GM12878 (cell line): ENCODE data around the gene NEGR1. TPM values are rescaled to one million over a fixed set of nuclear protein-coding genes. Genes with fewer than 3 reads are reported as not detected.

ENCODE experiments used
- ATAC-seq: fragments of 200-7000 bp; cut with Tn5 transposase; 3 replicates; pipeline ENCODE4 v1.9.1; 2020; ENCODE audit warnings: mild to moderate bottlenecking, moderate library complexity
- BruUV-seq: library from RNA; stranded (reverse); fragments of 400-500 nt; replicated peaks from 2 replicates; lab custom pipeline; 2021; lab: Mats Ljungman, UMichigan
- CTCF ChIA-PET: fragments of 300-600 bp; sonication (Branson Sonifier 250); formaldehyde crosslinking; extraction: SDS; loops from one replicate; lab custom pipeline; 2021; ENCODE audit warnings: inconsistent platforms; lab: Yijun Ruan, JAX
- POLR2A ChIA-PET: fragments of 350-600 bp; formaldehyde crosslinking; extraction: SDS; loops from one replicate; lab custom pipeline; 2021; ENCODE audit warnings: inconsistent platforms; lab: Charles Lee
- RAD21 ChIA-PET: fragments of 300-600 bp; sonication (Branson Sonifier 250); formaldehyde crosslinking; loops from one replicate; lab custom pipeline; 2023; ENCODE audit warnings: antibody characterized with exemption; ENCODE audit not compliant: unreplicated experiment; lab: Charles Lee
- SMC1A ChIA-PET: fragments of 300-600 bp; sonication (Branson Sonifier 250); formaldehyde crosslinking; loops from one replicate; lab custom pipeline; 2023; ENCODE audit not compliant: unreplicated experiment, uncharacterized antibody; lab: Charles Lee
- DNase-seq: peaks from one replicate; pipeline ENCODE4 v3.0.0-alpha.2; 2011; ENCODE audit warnings: low read depth, low spot score
- FAIRE-seq: peaks from 3 replicates; lab custom pipeline; 2011; peaks lifted over from hg19 to GRCh38; lab: Jason Lieb, UNC
- H2AFZ ChIP-seq: 2 replicates; pipeline ENCODE4 v1.6.0; 2011; ENCODE audit warnings: low read depth, low read length, control low read depth; ENCODE audit not compliant: control insufficient read depth
- H3K27ac ChIP-seq: 2 replicates; pipeline ENCODE4 v1.5.1; 2011; ENCODE audit warnings: control low read depth; ENCODE audit not compliant: control insufficient read depth, insufficient read depth
- H3K27me3 ChIP-seq, 2 experiments: replicated peaks in 1 of 2; 2 replicates each; pipeline versions ENCODE4 v1.6.0 to v1.6.1; 2011; ENCODE audit warnings: low read length in 1 of 2; ENCODE audit not compliant: control insufficient read depth in 2 of 2, insufficient read depth in 2 of 2
- H3K36me3 ChIP-seq, 2 experiments: 2 replicates each; pipeline ENCODE4 v1.5.1; 2011; ENCODE audit warnings: low read length in 1 of 2; ENCODE audit not compliant: control insufficient read depth in 2 of 2, insufficient read depth in 2 of 2
- H3K4me1 ChIP-seq: 2 replicates; pipeline ENCODE4 v1.6.1; 2011; ENCODE audit warnings: mild to moderate bottlenecking, low read length, moderate library complexity, mixed read lengths; ENCODE audit not compliant: control insufficient read depth, insufficient read depth
- H3K4me2 ChIP-seq: 2 replicates; pipeline ENCODE4 v1.6.0; 2011; ENCODE audit warnings: control low read depth; ENCODE audit not compliant: control insufficient read depth, insufficient read depth
- H3K4me3 ChIP-seq: fragments of 200-600 bp; sonication (generic); 2 replicates; pipeline ENCODE4 v1.5.1; 2016
- H3K79me2 ChIP-seq: 2 replicates; pipeline ENCODE4 v1.6.0; 2011; ENCODE audit warnings: low read length; ENCODE audit not compliant: control insufficient read depth, insufficient read depth
- H3K9ac ChIP-seq: 2 replicates; pipeline ENCODE4 v1.8.0; 2011; ENCODE audit warnings: low read length, control low read depth, mixed read lengths; ENCODE audit not compliant: control insufficient read depth, insufficient read depth
- H3K9me3 ChIP-seq: replicated peaks from 3 replicates; pipeline ENCODE4 v1.5.1; 2011; ENCODE audit warnings: mild to moderate bottlenecking, low read length; ENCODE audit not compliant: control insufficient read depth, insufficient read depth
- H4K20me1 ChIP-seq: 2 replicates; pipeline ENCODE4 v1.6.0; 2011; ENCODE audit not compliant: control insufficient read depth, insufficient read depth
- CBFB ChIP-seq: IDR thresholded peaks from 2 replicates; pipeline ENCODE4 v1.6.1; 2016; ENCODE audit warnings: antibody characterized with exemption, low read depth
- IRF4 ChIP-seq: IDR thresholded peaks from 2 replicates; pipeline ENCODE4 v1.6.1; 2011; ENCODE audit warnings: low read depth, low read length
- POLR2AphosphoS2 ChIP-seq: IDR thresholded peaks from 2 replicates; pipeline ENCODE4 v1.6.1; 2011; ENCODE audit warnings: low read depth, mild to moderate bottlenecking, low read length, improper control_type of control experiment, moderate library complexity
- RAD21 ChIP-seq: IDR thresholded peaks from 2 replicates; pipeline ENCODE4 v1.6.1; 2011; ENCODE audit warnings: mild to moderate bottlenecking, low read depth, low read length, moderate library complexity; ENCODE audit not compliant: insufficient read depth
- RBBP5 ChIP-seq: fragments of 200-600 bp; sonication (generic); conservative IDR thresholded peaks from 2 replicates; pipeline ENCODE4 v1.6.1; 2016
- RCOR1 ChIP-seq: conservative IDR thresholded peaks from 2 replicates; pipeline ENCODE4 v1.6.1; 2012; ENCODE audit warnings: low read depth, low read length, improper control_type of control experiment
- SMC3 ChIP-seq: IDR thresholded peaks from 2 replicates; pipeline ENCODE4 v1.6.1; 2011; ENCODE audit warnings: low read length, improper control_type of control experiment, borderline replicate concordance
- SRF ChIP-seq, 2 experiments: IDR thresholded peaks; 2 replicates each; pipeline ENCODE4 v1.6.1; 2011; ENCODE audit warnings: low read depth in 2 of 2, low read length in 2 of 2, mild to moderate bottlenecking in 1 of 2, moderate library complexity in 1 of 2
- WGBS: methylation state at CpG from one replicate; pipeline ENCODE4 v1.1.6; 2016; ENCODE audit warnings: low lambda C conversion rate; ENCODE audit not compliant: insufficient replicate concordance, insufficient coverage; ENCODE audit errors: missing lambda C conversion rate; 5-methylcytosine and 5-hydroxymethylcytosine counted together
- in situ Hi-C: fragments of 300-500 bp; cut with MboI; formaldehyde crosslinking; loops from 9 replicates; pipeline ENCODE4 v1.14.3; 2018; ENCODE audit warnings: mixed read lengths
- intact Hi-C: fragments of 100-400 bp; cut with micrococcal nuclease; formaldehyde crosslinking; loops from one replicate; pipeline ENCODE4 v1.14.2; 2022; ENCODE audit not compliant: unreplicated experiment
- polyA plus RNA-seq, 11 experiments: library from polyadenylated mRNA; depleted of rRNA in 4 of 11; unstranded in 6 of 11; stranded (reverse) in 5 of 11; fragments of >200 nt; fragmentation: Nextera tagmentation in 4 of 11; fragmentation: Illumina TruSeq in 1 of 11; extraction: Ambion mirVana in 4 of 11; extraction: Trizol in 1 of 11; gene quantifications; 1 replicate in 1 of 11; 2 replicates in 10 of 11; pipeline versions ENCODE4 v1.2.1 to v1.2.3, GENCODE V29; 2011 to 2016; ENCODE audit warnings: inconsistent platforms in 2 of 11, missing spikeins in 2 of 11, low read depth in 1 of 11
- total RNA-seq, 4 experiments: library from RNA; depleted of rRNA in 3 of 4; stranded (reverse); fragments of >200 nt in 3 of 4; fragmentation: Illumina TruSeq in 1 of 4; extraction: Trizol in 1 of 4; gene quantifications; 2 replicates each; pipeline versions ENCODE4 v1.2.1 to v1.2.3, GENCODE V29; 2013 to 2021
- TF ChIP-seq, protein P1 (sequence below): fragments of 450-650 bp; IDR thresholded peaks from 2 replicates; pipeline ENCODE4 v1.6.1; 2017; ENCODE audit warnings: mild to moderate bottlenecking

Gene NEGR1
- total and polyA plus RNA-seq, 10 of the 15 experiments (the other 5 are each of a cell fraction or from before 2014, with no cell fraction given), result under 0.01 to 0.03 (median 0.01) TPM; not detected in 7

DNA sequence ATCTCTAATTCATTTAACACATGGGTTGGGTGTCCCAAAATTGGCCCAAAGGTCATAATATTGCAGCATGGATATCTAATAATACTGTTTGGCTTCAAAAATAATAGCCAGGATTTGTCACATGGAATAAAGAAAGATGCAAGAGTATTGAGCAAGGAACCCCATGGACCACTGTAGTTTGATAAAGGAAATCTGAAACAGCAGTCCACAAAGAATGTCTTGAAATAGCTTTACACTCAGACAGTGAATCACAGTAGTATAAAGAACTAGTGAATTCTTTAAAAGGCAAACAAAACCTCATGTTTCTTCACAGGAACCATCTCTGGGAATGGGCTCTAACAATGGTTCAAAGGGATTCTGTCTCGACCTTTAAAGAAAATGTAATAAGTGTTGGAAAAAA is 625.4 kb downstream of the NEGR1 start:
- POLR2A ChIA-PET, result no interaction called here
- Histone ChIP-seq H3K79me2 (no peaks in the 10 kb centered on the region), H3K4me3 (no peak overlapping the region), H3K9me3 (no peaks in the 10 kb centered on the region), H3K36me3 (no peaks in the 10 kb centered on the region), H3K9ac (no peak overlapping the region), H2AFZ (no peak overlapping the region), H3K27me3 (no peaks in the 10 kb centered on the region), H4K20me1 (no peaks in the 10 kb centered on the region), H3K27ac (no peak overlapping the region), H3K4me1 (no peaks in the 10 kb centered on the region), H3K4me2 (no peak overlapping the region)
- SMC1A ChIA-PET, result no interaction called here
- no TSS peak for BruUV-seq
- TF ChIP-seq CBFB, result no peak
- TF ChIP-seq RBBP5, result no peak
- TF ChIP-seq SMC3, result no peak
- no peak for TF ChIP-seq RAD21
- no peak for TF ChIP-seq RCOR1
- no peak for TF ChIP-seq POLR2AphosphoS2
- TF ChIP-seq IRF4, result no peak
- no peak for TF ChIP-seq SRF (IDR thresholded peaks at IDR 0.05; ENCODE audit: low read depth in 2 of 2, low read length in 2 of 2)
- TF ChIP-seq, protein P1, sequence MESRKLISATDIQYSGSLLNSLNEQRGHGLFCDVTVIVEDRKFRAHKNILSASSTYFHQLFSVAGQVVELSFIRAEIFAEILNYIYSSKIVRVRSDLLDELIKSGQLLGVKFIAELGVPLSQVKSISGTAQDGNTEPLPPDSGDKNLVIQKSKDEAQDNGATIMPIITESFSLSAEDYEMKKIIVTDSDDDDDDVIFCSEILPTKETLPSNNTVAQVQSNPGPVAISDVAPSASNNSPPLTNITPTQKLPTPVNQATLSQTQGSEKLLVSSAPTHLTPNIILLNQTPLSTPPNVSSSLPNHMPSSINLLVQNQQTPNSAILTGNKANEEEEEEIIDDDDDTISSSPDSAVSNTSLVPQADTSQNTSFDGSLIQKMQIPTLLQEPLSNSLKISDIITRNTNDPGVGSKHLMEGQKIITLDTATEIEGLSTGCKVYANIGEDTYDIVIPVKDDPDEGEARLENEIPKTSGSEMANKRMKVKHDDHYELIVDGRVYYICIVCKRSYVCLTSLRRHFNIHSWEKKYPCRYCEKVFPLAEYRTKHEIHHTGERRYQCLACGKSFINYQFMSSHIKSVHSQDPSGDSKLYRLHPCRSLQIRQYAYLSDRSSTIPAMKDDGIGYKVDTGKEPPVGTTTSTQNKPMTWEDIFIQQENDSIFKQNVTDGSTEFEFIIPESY, result no peak
- in situ Hi-C loops, result no loop called here
- no peak for FAIRE-seq
- RAD21 ChIA-PET, result no interaction called here
- WGBS, result 43% methylated on average over 1 of the region's 1 CpG
- intact Hi-C loops, result no loop called here
- CTCF ChIA-PET, result no interaction called here
- no peak for ATAC-seq
- DNase-seq, result no peak
